NB4 (cell line): ENCODE data around the gene DCP1B.
A peak's percentile ranks its signal among the peaks of the same experiment; 100 is the strongest.

ENCODE experiments used
- DNase-seq: peaks from one replicate; pipeline ENCODE4 v3.0.0; 2010; ENCODE audit warnings: low read depth
- H3K4me3 ChIP-seq: one replicate; pipeline ENCODE4 v1.5.1; 2011; ENCODE audit warnings: mild to moderate bottlenecking, low read depth, low read length, moderate library complexity
- CTCF ChIP-seq: IDR thresholded peaks from one replicate; pipeline ENCODE4 v1.5.1; 2012; ENCODE audit warnings: low read depth, low read length
- MAX ChIP-seq: IDR thresholded peaks from 2 replicates; pipeline ENCODE4 v1.6.1; 2011; ENCODE audit warnings: low read depth, low read length
- MYC ChIP-seq: IDR thresholded peaks from 2 replicates; pipeline ENCODE4 v1.6.1; 2011; ENCODE audit warnings: low read depth, low read length
- POLR2A ChIP-seq: IDR thresholded peaks from 2 replicates; pipeline ENCODE4 v1.6.1; 2011; ENCODE audit warnings: mild to moderate bottlenecking; ENCODE audit not compliant: insufficient read length; ENCODE audit errors: extremely low read depth

Gene DCP1B

DNA sequence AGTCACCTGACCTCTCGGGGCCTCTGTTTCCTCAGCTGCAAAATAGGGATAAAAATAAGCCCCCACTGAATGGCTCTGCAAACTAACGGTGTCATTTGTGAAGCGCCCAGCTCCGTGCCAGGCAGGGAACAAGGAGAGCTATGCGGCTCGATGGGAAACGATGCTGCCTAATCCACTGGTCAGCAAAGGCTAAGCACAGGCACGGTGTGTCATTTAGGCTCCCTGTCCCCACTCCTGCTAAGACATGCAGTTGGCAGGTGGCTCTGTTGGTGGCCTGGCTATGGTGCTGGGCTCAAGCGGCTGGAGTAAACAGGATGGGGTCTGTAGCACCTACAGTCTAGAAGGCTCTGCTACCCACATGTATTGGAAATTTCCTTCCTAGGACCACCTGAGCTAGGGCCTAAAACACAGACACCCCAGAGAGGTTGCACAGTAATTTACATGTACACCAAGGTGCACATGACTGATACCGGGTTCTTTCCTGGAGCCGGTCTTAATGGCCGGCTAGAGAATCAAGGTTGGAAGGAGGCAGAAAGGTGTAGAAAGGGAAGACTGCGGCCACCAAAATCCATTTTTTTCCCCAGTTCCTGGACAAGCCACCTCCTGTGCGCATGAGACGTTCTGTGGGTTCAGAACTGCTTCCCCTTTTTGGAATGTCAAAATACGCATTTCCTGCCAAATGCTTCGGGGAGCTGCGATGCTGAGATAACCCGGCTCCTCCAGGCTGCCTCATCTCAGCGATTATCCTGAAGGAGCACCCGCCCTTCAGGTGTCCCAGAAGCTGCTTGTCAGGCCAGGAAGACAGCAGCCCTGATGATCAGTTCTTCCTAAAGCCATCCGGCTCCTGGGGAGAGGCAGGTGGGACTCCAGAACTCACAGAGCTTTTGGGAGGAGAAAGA lies 86.8 kb downstream of the DCP1B start:
- peak; percentile 88 for DNase-seq

DNA sequence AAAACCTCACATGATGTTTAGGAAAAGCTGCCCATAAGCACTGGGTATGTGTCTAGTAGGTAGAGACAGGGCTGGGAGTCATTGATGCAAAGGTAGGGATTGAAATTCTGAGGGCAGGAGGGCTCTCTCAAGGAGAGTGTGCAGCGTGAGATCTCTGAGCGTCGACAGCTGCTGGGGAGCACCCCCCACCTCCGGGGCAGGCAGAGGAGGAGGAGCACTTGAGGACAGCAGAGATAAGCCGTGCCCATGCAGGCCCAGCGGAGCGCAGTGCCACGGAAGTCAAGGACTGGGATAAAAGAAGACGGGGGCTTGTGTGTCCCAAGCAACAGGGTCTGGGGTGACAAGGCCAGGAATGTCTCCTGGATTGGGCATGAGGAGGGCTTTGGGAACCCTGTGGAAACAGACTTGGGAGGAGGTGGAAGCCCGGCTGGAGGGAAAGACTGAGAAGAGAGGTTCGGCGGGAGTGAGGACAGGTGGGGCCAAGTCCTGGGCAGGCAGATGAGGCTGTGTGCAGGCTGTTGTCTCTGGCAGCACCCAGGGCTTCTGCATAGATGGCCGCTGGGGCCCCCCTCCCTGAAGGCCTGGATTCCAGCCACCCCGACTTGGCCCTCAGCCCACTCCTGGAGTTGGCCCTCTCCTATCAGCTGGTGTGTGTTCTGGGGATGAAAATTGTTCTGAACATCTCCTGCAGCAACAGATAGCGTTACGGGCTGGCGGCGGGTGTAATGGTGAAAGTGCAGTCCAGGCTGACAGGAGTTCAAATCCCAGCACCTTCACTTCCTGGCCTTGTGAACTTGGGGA lies 87.7 kb downstream of the DCP1B start:
- peak; percentile 23 for DNase-seq
- H3K4me3 ChIP-seq: peak overlapping the region; percentile 33
- no peak for TF ChIP-seq MAX

More for the DNA sequence above, 86.8 kb downstream of the DCP1B start:
- H3K4me3 ChIP-seq: peak overlapping the region; percentile 65
- TF ChIP-seq POLR2A (peak; percentile 19), MYC (peak; percentile 24; the same call in 1 of the 2 replicates), MAX (no peak)

- TF ChIP-seq MAX (peak; percentile 79), MYC (peak; percentile 58; the same call in 1 of the 2 replicates), POLR2A (no peak), CTCF (peak; percentile 10)
- peak overlapping the region; percentile 33 for H3K4me3 ChIP-seq
- DNase-seq: peak; percentile 90
These were observed 88.9 kb downstream of the DCP1B start for GRCh38 chr12:1915082-1915968.

DNA sequence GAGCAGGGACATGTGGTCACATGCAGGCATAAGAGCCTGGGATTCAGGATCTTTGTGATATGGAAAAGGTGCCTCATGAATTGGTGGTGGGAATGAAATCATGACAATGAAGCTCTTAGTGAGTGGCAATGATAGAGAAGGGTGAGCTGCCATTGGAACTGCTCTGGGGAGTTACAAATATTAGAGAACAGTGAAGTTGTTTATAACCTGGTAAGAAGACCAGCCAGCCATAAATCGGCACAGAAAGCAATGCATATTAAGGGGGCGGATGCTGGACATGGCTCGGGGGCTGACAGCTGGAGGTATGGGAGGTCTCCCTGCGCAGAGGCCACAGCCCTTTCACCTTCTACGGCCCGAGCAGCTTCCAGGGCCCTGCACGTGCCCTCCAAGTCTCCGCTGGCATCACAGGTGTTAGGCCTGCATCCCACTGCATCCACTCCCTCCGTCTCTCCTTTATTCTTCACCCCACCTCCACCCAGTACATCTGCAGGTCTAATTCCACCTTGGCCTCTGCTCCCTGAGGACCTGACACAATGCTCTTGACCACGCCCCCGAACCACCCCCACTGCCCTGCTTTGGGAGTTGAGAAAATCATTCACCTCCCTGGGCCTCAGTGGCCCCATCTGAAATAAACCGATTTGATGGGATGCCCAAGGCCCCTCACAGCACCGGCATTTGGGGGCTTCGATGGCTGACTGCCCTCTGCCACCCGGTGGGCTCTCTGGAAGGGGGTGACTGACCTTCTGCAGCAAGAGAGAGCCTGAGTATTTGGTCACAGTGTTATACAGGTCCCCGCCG lies 89.9 kb downstream of the DCP1B start:
- TF ChIP-seq CTCF (no peak), POLR2A (no peak), MYC (no peak), MAX (no peak)

DNA sequence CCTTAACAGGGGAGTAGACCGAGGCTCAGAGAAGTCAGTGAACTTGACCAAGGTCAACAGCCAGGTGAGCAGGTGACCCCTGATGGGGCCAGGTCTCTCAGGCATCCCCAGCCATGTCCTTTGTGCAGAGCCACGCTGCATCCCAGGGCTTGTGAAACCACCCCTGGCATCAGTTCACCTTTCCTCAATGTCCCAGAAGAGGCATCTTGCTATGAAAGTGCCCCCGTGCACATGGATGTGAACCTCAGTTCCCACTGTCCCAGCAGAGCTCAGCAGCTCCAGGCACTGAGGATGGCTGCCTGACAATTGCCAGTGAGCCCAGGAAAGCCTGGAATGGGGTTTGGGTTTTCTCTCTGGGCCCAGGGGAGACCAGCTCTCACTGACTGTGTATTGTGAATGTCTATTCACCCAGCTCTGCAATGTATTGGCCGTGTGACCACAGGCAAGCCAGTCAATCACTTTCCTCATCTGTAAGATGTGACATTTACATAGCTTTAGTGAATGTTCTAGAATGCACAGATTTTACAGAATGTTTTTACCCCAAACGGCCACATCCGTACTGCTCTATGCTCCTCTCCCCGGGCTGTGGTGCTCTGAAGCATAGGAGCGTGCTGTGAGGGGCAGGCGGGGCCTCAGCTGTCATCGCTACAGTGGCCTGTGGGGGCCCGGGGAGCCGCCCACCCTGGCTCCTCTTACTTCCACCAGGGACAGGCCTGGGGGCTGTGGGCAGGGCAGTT lies 90.7 kb downstream of the DCP1B start:
- peak; percentile 0 for DNase-seq
- no peak overlapping the region for H3K4me3 ChIP-seq
- TF ChIP-seq MYC (no peak), CTCF (no peak), MAX (no peak), POLR2A (no peak)

More for the DNA sequence above, 89.9 kb downstream of the DCP1B start:
- peak; percentile 1 for DNase-seq
- no peak overlapping the region for H3K4me3 ChIP-seq
